ENCODE data around the gene PSRC1. TPM values are rescaled to one million over a fixed set of nuclear protein-coding genes. Genes with fewer than 3 reads are reported as not detected.

Gene PSRC1
- polyA plus RNA-seq, 1 of the 3 experiments (the other 2 are of a cell fraction), result 19.4 TPM

DNA sequence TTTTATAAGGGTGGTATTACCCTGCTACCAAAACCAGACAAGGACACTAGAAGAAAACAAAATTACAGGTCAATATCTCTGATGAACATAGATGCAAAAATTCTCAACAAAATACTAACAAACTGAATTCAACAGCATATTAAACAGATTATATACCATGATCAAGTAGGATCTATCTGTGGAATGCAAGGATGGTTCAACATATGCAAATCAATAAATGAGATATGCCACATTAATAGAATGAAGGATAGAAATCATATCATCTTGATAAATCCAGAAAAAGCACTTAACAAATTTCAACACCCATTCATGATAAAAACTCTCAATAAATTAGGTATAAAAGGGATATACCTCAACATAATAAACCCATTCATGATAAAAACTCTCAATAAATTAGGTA lies 48.2 kb upstream of the PSRC1 start (continued):
- no peak for TF ChIP-seq ELF1 (IDR thresholded peaks at IDR 0.05)
- TF ChIP-seq, protein P1, sequence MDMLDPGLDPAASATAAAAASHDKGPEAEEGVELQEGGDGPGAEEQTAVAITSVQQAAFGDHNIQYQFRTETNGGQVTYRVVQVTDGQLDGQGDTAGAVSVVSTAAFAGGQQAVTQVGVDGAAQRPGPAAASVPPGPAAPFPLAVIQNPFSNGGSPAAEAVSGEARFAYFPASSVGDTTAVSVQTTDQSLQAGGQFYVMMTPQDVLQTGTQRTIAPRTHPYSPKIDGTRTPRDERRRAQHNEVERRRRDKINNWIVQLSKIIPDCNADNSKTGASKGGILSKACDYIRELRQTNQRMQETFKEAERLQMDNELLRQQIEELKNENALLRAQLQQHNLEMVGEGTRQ (IDR thresholded peaks at IDR 0.05; ENCODE audit: borderline replicate concordance, low read depth, low read length), result no peak
- TF ChIP-seq TEAD4 (IDR thresholded peaks at IDR 0.05; ENCODE audit: borderline replicate concordance, insufficient read depth), result no peak
- TF ChIP-seq, protein P2, sequence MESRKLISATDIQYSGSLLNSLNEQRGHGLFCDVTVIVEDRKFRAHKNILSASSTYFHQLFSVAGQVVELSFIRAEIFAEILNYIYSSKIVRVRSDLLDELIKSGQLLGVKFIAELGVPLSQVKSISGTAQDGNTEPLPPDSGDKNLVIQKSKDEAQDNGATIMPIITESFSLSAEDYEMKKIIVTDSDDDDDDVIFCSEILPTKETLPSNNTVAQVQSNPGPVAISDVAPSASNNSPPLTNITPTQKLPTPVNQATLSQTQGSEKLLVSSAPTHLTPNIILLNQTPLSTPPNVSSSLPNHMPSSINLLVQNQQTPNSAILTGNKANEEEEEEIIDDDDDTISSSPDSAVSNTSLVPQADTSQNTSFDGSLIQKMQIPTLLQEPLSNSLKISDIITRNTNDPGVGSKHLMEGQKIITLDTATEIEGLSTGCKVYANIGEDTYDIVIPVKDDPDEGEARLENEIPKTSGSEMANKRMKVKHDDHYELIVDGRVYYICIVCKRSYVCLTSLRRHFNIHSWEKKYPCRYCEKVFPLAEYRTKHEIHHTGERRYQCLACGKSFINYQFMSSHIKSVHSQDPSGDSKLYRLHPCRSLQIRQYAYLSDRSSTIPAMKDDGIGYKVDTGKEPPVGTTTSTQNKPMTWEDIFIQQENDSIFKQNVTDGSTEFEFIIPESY (IDR thresholded peaks at IDR 0.05; ENCODE audit: borderline replicate concordance, low read depth), result no peak

DNA sequence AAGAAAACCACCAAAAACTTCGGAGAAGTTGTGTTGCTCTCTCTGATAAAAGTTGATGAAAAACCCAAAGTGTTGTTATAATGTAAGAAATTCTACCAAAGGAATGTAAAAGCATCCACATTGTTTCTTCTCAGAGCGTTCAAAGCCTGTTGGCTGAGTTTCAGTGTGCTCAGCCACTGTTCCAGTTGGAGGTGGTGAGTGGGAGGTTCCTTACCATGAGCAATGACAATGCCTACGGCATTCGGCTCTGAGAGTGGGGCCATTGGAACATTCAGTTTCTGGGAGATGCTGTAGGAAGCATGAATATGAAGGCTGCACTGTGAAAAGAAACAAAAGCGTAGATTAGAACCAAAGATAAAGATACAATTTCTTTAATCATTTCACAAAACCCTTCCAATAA lies 44.3 kb upstream of the PSRC1 start:
- CTCF ChIA-PET, result interaction anchor here (0.9 to 1.0 kb wide), 2 partner anchors 11 to 45 kb away, joined by 3 read pairs; partner anchors contain the start of gene PSRC1
- WGBS (ENCODE audit: low lambda C conversion rate), result 92% methylated on average over 5 of the region's 5 CpGs
- H3K79me2 ChIP-seq (ENCODE audit: insufficient read depth), result no peaks in the 10 kb centered on the region
- POLR2A ChIA-PET, result no interaction called here
- H3F3A ChIP-seq (replicated peaks; ENCODE audit: insufficient read depth), result no peaks in the 10 kb centered on the region
- H3K4me2 ChIP-seq, result no peak overlapping the region
- no peaks in the 10 kb centered on the region for H4K20me1 ChIP-seq (ENCODE audit: insufficient read depth)
- peaks cover 20 to 22% of the 10 kb centered on the region in 2 experiments for H3K36me3 ChIP-seq (replicated peaks in 1 of 2; ENCODE audit: control insufficient read depth in 1 of 2, insufficient read depth in 2 of 2, low read length in 1 of 2)
- H3K27ac ChIP-seq (ENCODE audit: low read depth in 2 of 2, low read length in 1 of 2), result no peak overlapping the region
- H3K9ac ChIP-seq, result no peak overlapping the region
- H3K9me3 ChIP-seq, result peaks cover 13% of the 10 kb centered on the region
- no peak for TF ChIP-seq MEF2A (IDR thresholded peaks at IDR 0.05; ENCODE audit: borderline replicate concordance, low read depth)
- no peak for TF ChIP-seq RFX5 (IDR thresholded peaks at IDR 0.05; ENCODE audit: low read length)
- TF ChIP-seq, protein P3, sequence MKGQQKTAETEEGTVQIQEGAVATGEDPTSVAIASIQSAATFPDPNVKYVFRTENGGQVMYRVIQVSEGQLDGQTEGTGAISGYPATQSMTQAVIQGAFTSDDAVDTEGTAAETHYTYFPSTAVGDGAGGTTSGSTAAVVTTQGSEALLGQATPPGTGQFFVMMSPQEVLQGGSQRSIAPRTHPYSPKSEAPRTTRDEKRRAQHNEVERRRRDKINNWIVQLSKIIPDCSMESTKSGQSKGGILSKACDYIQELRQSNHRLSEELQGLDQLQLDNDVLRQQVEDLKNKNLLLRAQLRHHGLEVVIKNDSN (IDR thresholded peaks at IDR 0.05; ENCODE audit: borderline replicate concordance, low read depth), result no peak
- TF ChIP-seq, protein P4, sequence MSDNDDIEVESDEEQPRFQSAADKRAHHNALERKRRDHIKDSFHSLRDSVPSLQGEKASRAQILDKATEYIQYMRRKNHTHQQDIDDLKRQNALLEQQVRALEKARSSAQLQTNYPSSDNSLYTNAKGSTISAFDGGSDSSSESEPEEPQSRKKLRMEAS (IDR thresholded peaks at IDR 0.05; ENCODE audit: low read depth), result no peak
- TF ChIP-seq RAD21 (IDR thresholded peaks at IDR 0.05; ENCODE audit: low read length), result no peak
- TF ChIP-seq, protein P5, sequence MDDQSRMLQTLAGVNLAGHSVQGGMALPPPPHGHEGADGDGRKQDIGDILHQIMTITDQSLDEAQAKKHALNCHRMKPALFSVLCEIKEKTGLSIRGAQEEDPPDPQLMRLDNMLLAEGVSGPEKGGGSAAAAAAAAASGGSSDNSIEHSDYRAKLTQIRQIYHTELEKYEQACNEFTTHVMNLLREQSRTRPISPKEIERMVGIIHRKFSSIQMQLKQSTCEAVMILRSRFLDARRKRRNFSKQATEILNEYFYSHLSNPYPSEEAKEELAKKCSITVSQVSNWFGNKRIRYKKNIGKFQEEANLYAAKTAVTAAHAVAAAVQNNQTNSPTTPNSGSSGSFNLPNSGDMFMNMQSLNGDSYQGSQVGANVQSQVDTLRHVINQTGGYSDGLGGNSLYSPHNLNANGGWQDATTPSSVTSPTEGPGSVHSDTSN (IDR thresholded peaks at IDR 0.05), result no peak
- TF ChIP-seq, protein P6, sequence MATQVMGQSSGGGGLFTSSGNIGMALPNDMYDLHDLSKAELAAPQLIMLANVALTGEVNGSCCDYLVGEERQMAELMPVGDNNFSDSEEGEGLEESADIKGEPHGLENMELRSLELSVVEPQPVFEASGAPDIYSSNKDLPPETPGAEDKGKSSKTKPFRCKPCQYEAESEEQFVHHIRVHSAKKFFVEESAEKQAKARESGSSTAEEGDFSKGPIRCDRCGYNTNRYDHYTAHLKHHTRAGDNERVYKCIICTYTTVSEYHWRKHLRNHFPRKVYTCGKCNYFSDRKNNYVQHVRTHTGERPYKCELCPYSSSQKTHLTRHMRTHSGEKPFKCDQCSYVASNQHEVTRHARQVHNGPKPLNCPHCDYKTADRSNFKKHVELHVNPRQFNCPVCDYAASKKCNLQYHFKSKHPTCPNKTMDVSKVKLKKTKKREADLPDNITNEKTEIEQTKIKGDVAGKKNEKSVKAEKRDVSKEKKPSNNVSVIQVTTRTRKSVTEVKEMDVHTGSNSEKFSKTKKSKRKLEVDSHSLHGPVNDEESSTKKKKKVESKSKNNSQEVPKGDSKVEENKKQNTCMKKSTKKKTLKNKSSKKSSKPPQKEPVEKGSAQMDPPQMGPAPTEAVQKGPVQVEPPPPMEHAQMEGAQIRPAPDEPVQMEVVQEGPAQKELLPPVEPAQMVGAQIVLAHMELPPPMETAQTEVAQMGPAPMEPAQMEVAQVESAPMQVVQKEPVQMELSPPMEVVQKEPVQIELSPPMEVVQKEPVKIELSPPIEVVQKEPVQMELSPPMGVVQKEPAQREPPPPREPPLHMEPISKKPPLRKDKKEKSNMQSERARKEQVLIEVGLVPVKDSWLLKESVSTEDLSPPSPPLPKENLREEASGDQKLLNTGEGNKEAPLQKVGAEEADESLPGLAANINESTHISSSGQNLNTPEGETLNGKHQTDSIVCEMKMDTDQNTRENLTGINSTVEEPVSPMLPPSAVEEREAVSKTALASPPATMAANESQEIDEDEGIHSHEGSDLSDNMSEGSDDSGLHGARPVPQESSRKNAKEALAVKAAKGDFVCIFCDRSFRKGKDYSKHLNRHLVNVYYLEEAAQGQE (IDR thresholded peaks at IDR 0.05; ENCODE audit: low read depth, low read length), result no peak
- TF ChIP-seq CHD2 (IDR thresholded peaks at IDR 0.05; ENCODE audit: low read length, partially characterized antibody), result no peak
- H3K4me3 ChIP-seq (ENCODE audit: low read depth in 2 of 2, low read length in 1 of 2), result no peak overlapping the region
- H3K4me1 ChIP-seq (ENCODE audit: control insufficient read depth in 1 of 2, insufficient read depth in 2 of 2, low read depth in 1 of 2, low read length in 1 of 2), result no peaks in the 10 kb centered on the region
- DNase-seq, result no peak
- H3K9me2 ChIP-seq, result no peaks in the 10 kb centered on the region
- no peak overlapping the region for H2AFZ ChIP-seq (ENCODE audit: low read depth)
- H3K27me3 ChIP-seq (ENCODE audit: insufficient read depth), result no peaks in the 10 kb centered on the region

Measured in SK-N-SH (cell line).